Neural cell (in vitro differentiated cells): ENCODE measurements around the gene FNBP1.
"Not testable (repeated sequence)": the region's sequence is repeated elsewhere in the genome, so short reads cannot be mapped to it uniquely, and the experiment has no call there.

Experiments used
- CTCF ChIP-seq: fragments of 450-650 bp; IDR thresholded peaks from 2 replicates; pipeline ENCODE4 v1.5.1; 2014; ENCODE audit warnings: antibody characterized with exemption, mild to moderate bottlenecking, moderate library complexity; ENCODE audit not compliant: poor library complexity, severe bottlenecking
- RAD21 ChIP-seq: fragments of 450-650 bp; conservative IDR thresholded peaks from 2 replicates; pipeline ENCODE4 v1.6.1; 2014; ENCODE audit warnings: antibody characterized with exemption, mild to moderate bottlenecking, moderate library complexity

GRCh38 chr9:130021842-130022241 lies 21.1 kb downstream of the FNBP1 start:
- TF ChIP-seq CTCF, RAD21: not testable (repeated sequence)
